GM19324 (cell line): ENCODE measurements around the gene FAM162A.
A peak's percentile ranks its signal among the peaks of the same experiment; 100 is the strongest.
"Not testable (repeated sequence)": the region's sequence is repeated elsewhere in the genome, so short reads cannot be mapped to it uniquely, and the experiment has no call there.

Experiments
- ATAC-seq: cut with Tn5 transposase; IDR thresholded peaks from one replicate; pipeline ENCODE4 v1.9.1; 2021; ENCODE audit warnings: mild to moderate bottlenecking, moderate library complexity; ENCODE audit not compliant: unreplicated experiment, low FRiP score

The FAM162A gene

DNA sequence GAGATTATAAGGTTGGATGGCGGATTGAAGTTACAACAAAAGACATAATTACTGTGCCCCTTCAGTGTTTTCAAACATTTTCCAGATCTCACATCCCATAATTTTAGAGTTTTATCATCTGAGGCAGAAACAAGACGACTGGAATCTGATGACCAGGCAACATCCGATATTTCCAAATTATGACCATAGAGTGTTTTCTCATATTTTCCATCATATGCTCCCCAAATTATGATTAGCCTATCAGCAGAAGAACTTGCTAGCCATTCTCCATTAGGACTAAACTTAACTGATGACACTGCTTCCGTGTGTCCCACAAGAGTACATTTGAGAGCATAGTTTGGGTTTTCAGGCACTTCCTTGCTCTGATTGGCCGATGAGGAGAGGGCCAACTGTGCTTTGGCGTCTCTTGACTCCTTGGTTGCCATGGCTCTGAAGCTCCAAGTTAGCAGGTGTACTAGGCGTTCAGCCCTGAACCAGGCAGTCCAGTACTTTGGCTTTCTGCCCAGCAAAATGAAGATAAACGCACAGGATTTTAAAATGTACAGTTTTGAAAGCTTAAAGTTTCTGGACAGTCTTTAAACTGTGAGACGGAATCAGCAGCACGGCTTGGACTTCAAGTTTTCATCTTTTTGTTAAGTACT is 31.2 kb downstream of the FAM162A start:
- no peak for ATAC-seq

DNA sequence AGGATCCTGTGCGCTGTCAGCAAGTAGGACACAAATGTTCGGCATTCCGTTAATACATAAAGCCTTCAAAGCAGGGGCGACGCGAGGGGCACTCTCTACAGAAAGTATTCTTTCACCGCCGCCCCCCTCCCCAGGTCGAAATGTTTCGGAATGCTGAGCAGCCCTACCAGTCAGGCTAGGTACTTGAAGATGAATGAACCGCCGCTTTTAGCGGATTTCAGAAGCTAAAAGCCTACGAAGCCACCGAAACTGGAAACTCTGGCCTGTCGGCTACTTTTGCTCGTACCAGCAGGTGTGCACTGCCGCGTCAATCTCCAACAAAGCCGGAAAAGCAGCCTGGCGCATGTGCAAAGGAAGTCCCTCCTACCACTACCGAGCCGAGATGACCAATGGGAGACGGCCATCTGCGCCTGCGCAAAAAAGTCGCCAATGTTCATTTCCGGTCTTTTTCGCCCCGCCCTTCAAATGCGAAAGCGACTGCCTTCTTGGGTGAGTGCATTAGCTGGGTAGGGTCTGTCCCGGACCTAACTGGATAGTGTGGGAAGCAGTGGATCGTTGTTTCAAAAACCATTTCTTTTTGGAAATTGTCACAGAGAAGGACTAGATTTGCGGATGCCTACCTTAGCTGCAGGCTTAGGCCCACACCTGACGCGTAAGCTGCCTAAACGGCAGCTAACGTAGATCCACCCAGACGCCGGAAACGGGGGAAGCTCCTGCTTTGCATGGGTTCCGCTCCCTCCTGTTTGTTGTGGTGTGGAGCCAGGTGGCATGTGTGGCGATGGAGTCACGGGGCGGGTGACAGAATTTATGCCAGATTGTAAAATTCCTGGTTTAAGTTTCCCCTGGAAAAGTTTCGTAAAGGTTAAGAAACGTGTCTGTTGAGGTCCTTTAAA is 32.0 kb downstream of the FAM162A start, which contains the start of gene WDR5B:
Gene WDR5B (minus strand): TSS at position 301 of the 893 bp plus-strand sequence. CDS start 534 bp downstream, outside the sequence.
- ATAC-seq = peak; percentile 94

DNA sequence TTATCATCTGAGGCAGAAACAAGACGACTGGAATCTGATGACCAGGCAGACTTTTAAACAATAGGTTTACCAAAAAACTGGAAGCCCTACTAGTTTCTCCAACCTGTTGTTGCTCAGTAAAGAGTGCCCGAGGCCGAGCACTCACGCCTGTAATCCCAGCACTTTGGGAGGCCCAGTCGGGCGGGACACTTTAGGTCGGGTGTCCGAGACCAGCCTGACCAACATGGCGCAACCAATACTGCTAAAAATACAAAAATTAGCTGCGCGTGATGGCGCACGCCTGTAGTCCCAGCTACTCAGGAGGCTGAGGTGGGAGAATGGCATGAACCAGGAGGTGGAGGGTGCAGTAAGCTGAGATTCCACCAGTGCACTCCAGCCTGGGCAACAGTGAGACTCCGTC is 33.0 kb downstream of the FAM162A start:
- ATAC-seq = no peak

DNA sequence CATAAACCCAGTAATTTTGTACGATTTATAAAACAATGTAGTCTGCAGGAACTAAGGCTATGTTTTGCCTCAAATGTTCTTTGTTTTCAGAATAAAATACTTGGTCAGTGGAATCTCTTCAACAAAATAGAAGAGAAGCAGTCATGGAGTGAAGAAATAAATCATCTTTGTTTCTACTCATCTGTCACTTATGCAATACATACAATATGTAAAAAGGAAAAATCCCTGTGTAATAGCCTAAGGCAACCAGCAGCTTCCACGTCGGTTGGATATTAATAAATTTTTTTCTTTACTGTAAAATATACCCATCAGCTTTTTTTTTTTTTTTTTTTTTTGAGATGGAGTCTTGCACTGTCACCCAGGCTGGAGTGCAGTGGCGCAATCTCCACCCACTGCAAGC is 37.1 kb downstream of the FAM162A start:
- no peak for ATAC-seq

DNA sequence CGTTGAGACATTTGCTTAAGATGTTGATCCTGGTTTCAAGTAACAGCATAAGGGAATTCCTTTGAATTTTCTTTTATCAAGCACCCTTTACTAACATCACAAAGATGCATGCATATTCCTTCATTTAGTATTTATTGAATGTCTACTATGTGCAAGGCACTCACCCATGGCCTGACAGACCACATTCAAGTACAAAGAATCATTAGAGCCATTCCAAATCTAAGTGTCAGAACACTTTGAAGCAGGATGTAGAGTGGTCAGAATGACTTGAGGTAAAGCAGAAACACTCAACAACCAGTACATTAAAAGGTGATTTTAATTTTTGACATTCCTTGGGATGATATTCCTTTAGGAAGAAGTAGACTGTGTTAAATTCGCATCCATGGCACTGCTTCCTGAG is 37.9 kb downstream of the FAM162A start:
- ATAC-seq = no peak

DNA sequence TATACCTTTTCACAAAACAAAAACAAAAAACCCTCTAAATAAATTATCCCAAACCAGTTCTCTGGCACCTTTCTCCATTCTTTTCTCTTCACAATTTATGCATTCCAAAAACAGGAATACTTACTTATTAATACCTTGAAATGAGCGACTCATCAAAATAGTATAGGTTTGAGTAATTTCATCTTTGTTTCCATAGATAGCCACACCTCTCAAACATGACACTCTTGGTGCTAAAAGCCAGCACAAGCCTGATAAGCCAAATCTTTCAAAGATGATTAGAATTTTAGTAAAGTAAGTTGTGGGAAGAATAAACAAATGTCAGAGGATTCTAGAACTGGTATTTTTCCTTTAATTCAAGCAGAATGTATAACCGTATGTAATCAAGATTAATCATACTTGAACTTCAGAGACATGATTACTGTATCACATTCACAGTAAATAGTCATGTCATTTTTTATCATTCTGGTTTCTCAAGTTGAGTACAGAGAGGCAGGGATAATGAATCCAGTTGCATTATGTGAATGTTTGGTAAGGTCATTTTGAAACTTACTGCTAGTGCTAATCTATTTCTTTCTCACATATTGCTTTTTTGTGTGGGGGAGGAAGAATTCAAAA is 44.0 kb downstream of the FAM162A start:
- ATAC-seq = no peak

DNA sequence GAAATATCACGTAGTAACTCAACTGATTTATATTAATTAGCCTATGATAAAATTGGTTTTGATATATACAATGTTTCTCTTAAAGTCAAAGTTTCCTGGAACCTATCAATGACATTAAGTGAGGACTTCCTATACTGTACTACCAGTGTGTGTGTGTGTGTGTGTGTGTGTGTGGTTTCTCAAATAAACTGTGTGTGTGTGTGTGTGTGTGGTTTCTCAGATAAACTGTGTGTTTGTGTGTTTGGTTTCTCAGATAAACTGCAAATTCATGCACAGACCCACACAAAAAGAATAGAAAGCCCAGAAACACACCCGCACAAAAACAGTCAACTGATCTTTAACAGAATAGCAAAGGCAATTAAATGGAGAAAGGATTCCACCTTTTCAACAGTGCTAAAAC is 46.4 kb downstream of the FAM162A start:
- ATAC-seq = no peak

DNA sequence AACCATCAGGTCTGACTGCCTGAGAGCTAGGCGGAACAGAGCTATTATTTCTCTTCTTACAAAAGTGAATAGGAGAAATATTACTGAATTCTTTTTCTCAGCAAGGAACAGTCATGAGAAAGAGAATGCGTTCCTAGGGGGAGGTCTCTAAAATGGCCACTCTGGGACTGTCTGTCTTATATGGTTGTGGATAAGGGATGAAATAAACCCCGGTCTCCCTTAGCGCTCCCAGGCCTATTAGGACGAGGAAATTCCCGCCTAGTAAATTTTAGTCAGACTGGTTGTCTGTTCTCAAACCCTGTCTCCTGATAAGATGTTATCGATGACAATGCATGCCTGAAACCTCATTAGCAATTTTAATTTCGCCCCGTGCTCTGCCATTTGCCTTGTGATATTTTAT is 52.0 kb downstream of the FAM162A start:
- no peak for ATAC-seq

DNA sequence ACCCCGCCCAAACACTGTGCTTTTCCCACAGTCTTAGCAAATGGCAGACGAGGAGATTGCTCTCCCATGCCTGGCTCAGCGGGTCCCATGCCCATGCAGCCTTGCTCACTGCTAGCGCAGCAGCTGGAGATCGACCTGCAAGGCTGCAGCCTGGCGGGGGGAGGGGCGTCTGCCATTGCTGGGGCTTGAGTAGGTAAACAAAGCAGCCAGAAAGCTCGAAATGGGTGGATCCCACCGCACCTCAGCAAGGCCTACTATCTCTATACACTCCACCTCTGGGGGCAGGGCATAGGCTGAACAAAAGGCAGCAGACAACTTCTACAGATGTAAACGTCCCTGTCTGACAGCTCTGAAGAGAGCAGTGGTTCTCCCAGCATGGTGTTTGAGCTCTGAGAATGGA is 59.1 kb downstream of the FAM162A start:
- no peak for ATAC-seq

DNA sequence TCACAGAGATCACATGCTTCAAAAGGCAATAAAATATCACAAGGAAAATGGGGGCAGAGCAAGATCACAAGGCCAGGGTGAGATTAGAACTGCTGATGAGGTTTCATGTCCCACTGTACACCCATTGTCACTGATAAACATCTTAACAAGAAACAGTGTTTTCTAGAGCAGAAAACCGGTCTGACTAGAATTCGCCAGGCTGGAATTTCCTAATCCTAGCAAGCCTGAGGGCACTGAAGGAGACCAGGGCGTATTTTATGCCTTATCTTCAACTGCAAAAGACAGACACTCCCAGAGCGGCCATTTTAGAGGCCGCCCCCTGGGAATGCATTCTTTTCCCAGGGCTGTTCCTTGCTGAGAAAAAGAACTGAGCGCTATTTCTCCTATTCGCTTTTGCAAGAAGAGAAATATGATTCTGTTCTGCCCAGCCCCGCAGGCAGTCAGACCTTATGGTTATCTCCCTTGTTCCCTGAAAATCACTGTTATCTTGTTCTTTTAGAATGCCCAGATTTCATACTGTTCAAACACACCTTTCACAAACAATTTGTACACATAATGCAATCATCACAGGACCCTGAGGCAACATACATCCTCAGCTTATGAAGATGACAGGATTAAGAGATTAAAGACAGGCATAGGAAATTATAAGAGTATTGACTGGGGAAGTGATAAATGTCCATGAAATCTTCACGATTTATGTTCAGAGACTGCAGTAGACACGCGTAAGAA is 59.9 kb downstream of the FAM162A start:
- not testable (repeated sequence) for ATAC-seq

DNA sequence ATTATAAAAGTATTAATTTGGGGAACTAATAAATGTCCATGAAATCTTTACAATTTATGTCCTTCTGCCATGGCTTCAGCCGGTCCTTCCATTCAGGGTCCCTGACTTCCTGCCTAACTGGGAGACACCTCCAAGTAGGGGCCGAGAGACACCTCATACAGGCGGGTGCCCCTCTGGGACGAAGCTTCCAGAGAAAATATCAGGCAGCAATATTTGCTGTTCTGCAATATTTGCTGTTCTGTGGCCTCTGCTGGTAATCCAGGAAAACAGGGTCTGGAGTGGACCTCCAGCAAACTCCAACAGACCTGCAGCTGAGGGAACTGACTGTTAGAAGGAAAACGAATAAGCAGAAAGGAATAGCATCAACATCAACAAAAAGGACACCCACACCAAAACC is 60.5 kb downstream of the FAM162A start:
- not testable (repeated sequence) for ATAC-seq

DNA sequence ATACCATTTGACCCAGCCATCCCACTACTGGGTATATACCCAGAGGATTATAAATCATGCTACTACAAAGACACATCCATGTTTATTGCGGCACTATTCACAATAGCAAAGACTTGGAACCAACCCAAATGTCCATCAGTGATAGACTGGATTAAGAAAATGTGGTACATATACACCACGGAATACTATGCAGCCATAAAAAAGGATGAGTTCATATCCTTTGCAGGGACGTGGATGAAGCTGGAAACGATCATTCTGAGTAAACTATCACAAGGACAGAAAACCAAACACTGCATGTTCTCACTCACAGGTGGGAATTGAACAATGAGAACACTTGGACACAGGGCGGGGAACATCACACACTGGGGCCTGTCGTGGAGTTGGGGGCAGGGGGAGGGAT is 64.2 kb downstream of the FAM162A start:
- not testable (repeated sequence) for ATAC-seq

DNA sequence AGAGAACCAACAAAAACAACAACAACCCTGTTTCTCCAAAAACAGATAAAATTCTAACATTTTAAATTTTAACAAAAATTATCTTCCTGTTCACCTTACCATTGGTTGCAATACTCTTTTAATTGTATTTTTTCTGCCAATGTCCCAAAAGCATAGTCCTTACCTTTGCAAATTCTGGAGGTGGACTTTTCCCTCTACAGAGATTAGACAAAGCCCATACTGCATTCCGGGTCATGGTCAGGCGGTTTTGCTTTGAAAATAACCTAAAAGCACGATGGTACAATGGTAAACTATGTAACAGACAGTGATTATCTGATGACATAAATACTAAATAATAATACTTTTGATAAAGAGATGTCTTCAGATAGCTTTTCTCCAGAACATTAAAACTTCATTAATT is 67.4 kb downstream of the FAM162A start:
- ATAC-seq = no peak

DNA sequence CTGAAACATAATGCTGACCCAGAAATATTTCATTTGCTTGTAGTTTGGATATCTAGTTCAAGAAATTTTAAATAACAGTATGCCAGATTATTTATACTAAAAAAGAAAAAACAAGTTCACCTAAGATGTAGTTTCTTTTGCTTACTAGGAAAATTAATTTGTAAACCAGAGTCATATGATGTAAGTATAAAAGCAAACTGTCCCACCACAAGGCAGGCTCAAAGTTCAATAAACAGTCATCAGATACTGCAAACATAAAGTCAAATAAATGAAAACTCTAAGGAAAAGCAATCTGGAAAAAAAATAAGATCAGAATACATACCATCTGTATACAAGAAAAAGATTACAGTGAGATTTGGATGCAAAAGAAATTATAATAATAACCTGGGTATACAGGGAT is 72.1 kb downstream of the FAM162A start:
- no peak for ATAC-seq

DNA sequence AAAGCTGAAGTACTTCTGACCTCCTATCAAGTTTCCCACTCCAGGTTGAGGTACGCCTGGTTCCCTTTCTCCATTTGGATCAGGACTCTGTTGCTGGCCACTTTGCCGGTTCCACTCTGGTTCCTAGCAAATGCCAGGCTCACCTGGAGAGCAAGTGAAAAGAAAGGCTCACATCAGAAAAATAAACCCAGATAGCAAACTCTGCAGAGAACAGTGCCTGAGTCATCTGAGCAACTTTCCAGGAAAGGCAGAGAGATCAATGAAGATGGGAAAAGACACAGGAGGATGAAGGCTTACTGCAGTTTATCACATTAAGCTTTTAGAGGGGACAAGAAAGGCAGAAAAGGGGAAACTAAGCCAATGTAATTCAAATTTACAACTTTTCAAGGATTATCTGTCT is 73.7 kb downstream of the FAM162A start:
- no peak for ATAC-seq

DNA sequence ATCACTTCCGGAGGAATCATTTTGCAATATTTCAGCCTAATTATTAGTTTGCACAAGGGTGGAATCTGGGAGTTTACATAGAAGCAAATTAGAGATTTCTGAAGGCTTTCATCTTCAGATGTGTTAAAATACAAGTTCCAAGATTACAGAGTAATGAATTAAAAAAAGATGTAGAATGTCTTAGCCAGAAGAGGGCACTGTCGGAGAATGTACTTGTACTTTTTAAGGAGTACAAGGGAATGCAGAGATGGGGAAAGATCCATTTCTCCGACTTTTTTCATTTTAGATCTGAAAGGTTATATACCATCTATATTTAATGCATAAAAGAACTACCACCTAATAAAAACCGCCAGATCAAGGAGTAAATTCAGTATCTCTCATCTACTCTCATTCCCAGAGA is 75.0 kb downstream of the FAM162A start:
- no peak for ATAC-seq

DNA sequence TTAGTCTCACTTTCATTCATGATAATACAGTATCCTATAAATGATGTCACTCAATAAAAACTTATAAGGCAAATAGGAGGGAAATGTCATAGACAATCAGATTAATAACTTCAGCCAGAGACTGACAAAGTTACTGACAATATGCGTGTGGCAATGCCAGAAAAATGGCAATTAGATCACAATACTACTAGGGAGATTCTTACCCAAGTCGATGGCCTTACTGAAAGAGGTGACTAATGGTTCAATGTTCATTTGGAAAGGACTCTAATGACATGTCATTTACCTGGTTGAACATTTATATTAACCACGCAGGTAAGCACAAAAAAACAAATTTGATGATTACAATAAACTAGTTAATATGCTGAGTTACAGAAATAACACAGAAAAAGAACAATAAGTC is 77.8 kb downstream of the FAM162A start:
- ATAC-seq = no peak
